Measurements from ENCODE around the gene PIGS. TPM values are rescaled to one million over a fixed set of nuclear protein-coding genes. Genes with fewer than 3 reads are reported as not detected.
"Not testable (repeated sequence)": the region's sequence is repeated elsewhere in the genome, so short reads cannot be mapped to it uniquely, and the experiment has no call there.

PIGS gene
- total and polyA plus RNA-seq, 2 experiments from 2014 or later: 107 to 122 TPM

DNA sequence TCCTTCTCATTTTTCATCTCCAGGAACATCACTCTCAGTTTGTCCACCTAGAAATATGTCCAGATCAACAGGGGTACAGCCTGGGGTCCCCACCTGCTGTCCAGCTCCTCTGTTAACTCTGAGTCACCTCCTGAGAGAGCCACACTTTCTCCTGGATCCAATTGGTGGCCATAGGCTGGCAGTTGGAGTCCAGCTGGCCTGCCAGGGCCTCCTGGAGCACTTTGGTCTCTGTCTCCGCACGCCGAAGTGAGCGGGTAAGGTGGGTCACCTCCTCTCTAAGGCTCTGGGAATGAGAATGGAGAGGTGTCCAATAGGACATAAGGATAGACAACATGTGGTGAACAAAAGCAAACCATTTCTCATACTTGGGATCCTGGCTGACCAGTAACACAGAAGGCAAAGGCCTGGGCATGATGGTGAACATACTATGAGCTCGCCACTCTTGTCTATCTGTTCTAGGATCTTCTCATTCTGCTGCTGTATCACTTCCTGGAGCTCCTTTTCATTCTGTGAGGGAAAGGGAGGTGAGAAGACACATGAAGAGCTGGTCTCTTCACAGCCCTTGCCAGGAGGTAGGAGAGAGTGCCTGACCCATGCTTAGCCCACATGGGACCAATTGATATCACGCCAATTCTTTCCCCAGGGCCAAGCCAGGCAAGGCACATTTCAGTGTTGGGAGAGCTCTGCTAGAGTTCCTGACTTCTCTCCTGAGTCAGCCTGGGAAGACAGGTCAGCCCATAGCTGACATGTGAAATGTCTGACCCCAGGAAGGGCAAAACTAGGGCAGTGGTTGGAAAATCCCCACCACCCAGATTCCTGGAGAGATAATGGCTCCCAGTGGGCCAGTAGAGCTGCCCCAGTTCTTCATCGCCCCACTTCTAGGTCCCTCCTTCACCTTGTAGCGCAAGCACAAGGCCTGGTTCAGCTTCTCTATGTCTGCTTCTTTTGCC is 7.2 kb upstream of the PIGS start:
- Histone ChIP-seq H3K4me1 (ENCODE audit: low read depth) (peaks cover 10% of the 10 kb centered on the region), H3K9me3 (ENCODE audit: low read depth) (no peaks in the 10 kb centered on the region), H3K36me3 (peaks cover 19% of the 10 kb centered on the region), H3K27me3 (no peaks in the 10 kb centered on the region), H3K4me3 (no peak overlapping the region), H3K27ac (no peak overlapping the region)
- DNase-seq (ENCODE audit: low read depth in 1 of 2, low spot score in 1 of 2): no peak
- TF ChIP-seq, protein P1, sequence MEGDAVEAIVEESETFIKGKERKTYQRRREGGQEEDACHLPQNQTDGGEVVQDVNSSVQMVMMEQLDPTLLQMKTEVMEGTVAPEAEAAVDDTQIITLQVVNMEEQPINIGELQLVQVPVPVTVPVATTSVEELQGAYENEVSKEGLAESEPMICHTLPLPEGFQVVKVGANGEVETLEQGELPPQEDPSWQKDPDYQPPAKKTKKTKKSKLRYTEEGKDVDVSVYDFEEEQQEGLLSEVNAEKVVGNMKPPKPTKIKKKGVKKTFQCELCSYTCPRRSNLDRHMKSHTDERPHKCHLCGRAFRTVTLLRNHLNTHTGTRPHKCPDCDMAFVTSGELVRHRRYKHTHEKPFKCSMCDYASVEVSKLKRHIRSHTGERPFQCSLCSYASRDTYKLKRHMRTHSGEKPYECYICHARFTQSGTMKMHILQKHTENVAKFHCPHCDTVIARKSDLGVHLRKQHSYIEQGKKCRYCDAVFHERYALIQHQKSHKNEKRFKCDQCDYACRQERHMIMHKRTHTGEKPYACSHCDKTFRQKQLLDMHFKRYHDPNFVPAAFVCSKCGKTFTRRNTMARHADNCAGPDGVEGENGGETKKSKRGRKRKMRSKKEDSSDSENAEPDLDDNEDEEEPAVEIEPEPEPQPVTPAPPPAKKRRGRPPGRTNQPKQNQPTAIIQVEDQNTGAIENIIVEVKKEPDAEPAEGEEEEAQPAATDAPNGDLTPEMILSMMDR (IDR thresholded peaks at IDR 0.05; ENCODE audit: low read depth, low read length): no peak

DNA sequence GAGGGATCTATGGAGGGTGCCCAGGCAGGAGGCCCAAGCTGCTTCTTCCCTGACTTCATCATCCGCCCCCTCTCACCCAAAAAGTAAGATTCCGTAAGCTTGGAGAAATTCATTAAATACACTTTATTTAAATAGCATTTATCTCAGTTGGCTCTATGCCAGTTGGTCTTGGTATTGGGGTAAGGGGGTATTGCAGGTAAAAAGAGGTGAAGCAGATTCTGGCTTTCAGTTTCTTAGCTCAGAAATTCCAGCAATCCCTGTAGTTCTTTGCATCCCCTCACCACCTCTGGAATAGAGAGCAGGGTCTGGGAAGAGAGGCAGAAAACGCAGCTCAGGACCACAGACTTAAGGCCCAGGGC is 6.1 kb upstream of the PIGS start:
- no peaks in the 10 kb centered on the region for H3K27me3 ChIP-seq
- H3K36me3 ChIP-seq: peaks cover 10% of the 10 kb centered on the region
- H3K4me3 ChIP-seq: no peak overlapping the region
- no peak overlapping the region for H3K27ac ChIP-seq
- H3K9me3 ChIP-seq (ENCODE audit: low read depth): no peaks in the 10 kb centered on the region
- H3K4me1 ChIP-seq (ENCODE audit: low read depth): peaks cover 10% of the 10 kb centered on the region
- DNase-seq (ENCODE audit: low read depth in 1 of 2, low spot score in 1 of 2): no peak
- TF ChIP-seq, protein P1 (IDR thresholded peaks at IDR 0.05; ENCODE audit: low read depth, low read length): no peak

DNA sequence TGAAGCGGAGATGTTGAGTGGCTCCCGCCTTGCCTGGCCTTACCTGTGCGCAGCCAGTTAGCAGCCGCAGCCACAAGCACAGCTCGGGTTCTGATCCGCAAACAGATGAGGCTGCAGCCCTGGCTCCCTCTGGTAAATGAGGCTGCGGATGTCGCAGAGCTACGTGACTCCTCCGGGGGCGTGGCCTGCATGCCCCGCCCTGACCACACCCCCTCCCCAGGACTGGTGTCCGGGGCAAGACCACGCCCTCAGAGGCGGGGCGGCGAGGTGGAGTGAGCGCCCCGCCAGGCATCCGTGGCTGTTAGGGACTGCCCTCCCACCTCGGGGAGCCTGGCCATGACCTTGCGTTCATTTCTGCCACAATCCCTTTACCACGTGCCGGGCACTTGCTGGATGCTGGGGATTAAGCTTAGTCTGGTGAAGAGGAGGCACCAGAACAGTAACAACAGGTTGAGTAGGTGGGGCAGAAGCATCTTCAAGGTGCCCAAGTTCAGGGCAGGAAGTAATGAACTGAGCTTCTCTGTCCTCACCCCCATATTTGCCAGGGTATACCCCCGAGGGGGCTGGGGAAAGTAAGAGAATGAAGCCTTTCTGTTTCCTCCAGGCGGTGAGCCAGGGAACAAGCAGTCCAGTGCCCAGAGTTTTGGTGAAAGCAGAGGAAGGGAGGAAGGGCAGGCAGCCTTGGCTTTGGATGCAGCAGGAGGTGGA is 5.6 kb upstream of the PIGS start, which contains the start of gene ALDOC:
TSS of gene ALDOC (minus strand) at position 138 of the 708 bp plus-strand sequence. CDS start 1,363 bp downstream, outside the sequence.
- H3K9me3 ChIP-seq (ENCODE audit: low read depth): no peaks in the 10 kb centered on the region
- peaks cover 7% of the 10 kb centered on the region for H3K36me3 ChIP-seq
- peaks cover 12% of the 10 kb centered on the region for H3K4me1 ChIP-seq (ENCODE audit: low read depth)
- peak; percentile 95 to 97 for DNase-seq (ENCODE audit: low read depth in 1 of 2, low spot score in 1 of 2)
- peak within 1 kb of the TSS; percentile 2 for H3K27ac ChIP-seq
- H3K4me3 ChIP-seq: peak within 1 kb of the TSS; percentile 18
- H3K27me3 ChIP-seq: no peaks in the 10 kb centered on the region
- TF ChIP-seq, protein P1 (IDR thresholded peaks at IDR 0.05; ENCODE audit: low read depth, low read length): no peak

DNA sequence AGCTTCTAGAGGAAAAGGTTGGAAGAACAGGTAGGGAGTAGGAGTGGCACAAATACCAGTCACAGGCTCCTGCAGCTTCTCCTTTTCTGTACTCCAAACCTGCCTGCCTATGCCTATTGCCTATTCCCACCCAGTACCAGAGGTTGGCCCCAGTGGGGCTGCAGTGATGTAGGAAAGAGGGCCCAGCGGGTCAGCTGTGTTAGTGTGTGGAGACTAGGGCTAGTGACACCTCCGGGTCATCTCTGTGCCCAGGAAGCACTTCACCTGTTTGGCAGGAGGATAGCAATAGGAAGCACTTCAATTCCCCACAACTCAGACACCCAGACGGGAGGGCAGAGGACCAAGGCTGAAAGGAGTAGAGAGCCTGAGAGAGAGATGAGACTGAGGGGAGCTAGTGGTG is 4.7 kb upstream of the PIGS start:
- H3K4me3 ChIP-seq: peak overlapping the region; percentile 18
- not testable (repeated sequence) for DNase-seq (ENCODE audit: low read depth in 1 of 2, low spot score in 1 of 2); H3K36me3 ChIP-seq; H3K9me3 ChIP-seq (ENCODE audit: low read depth); H3K27ac ChIP-seq; H3K27me3 ChIP-seq
- peaks cover 14% of the 10 kb centered on the region for H3K4me1 ChIP-seq (ENCODE audit: low read depth)

DNA sequence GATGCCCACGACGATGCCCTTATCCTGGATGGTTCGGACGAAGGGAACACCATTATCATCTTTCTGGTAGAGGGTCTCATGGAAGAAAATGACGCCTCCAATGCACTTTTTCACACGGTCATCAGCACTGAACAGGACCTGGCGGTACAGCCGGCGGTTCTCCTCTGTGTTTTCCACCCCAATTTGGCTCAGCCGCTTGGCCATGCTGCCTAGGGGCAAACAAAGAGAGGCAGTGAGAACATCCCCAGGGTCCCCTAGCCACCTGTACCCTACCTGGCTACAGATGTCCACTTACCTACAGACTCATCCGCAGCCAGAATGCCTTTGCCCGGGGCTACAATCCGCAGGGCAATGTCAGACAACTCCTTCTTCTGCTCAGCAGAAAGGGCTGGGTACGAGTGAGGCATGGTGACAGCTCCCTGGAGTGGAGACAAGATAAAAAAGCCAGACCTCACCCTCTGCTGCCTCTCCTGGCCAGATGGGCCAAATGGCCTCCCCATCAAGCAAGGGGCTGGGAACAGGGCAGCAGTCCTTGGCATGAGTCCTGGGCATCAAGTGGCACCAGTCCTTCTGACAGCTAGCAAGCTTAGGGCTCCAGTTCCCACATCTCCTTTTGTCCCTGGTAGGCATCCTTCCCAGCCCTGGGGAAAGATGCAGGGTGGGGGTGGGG is 3.9 kb upstream of the PIGS start:
- DNase-seq (ENCODE audit: low read depth in 1 of 2, low spot score in 1 of 2): no peak
- TF ChIP-seq, protein P1 (IDR thresholded peaks at IDR 0.05; ENCODE audit: low read depth, low read length): no peak
- peaks cover 17% of the 10 kb centered on the region for H3K4me1 ChIP-seq (ENCODE audit: low read depth)
- H3K4me3 ChIP-seq: no peak overlapping the region
- H3K27me3 ChIP-seq: no peaks in the 10 kb centered on the region
- H3K9me3 ChIP-seq (ENCODE audit: low read depth): no peaks in the 10 kb centered on the region
- no peak overlapping the region for H3K27ac ChIP-seq
- peaks cover 7% of the 10 kb centered on the region for H3K36me3 ChIP-seq
